Esophagus (tissue), 2 donors: ENCODE data around the gene PFKFB2. TPM values are rescaled to one million over a fixed set of nuclear protein-coding genes. Genes with fewer than 3 reads are reported as not detected.

Source experiments
- H3K27ac ChIP-seq, 2 donors: one replicate each; pipeline ENCODE4 v1.5.1; 2013; ENCODE audit warnings: low read depth in 2 of 2, mild to moderate bottlenecking in 2 of 2, inconsistent platforms in 1 of 2, low read length in 1 of 2, moderate library complexity in 1 of 2
- H3K27me3 ChIP-seq, 2 donors: one replicate each; pipeline ENCODE4 v1.6.1; 2013; ENCODE audit warnings: low read length in 2 of 2, control low read depth in 1 of 2, mild to moderate bottlenecking in 1 of 2; ENCODE audit not compliant: insufficient read depth in 2 of 2, control insufficient read depth in 1 of 2
- H3K36me3 ChIP-seq, 2 donors: one replicate each; pipeline ENCODE4 v1.6.1; 2013; ENCODE audit warnings: low read length in 1 of 2; ENCODE audit not compliant: control insufficient read depth in 2 of 2, insufficient read depth in 2 of 2
- H3K4me1 ChIP-seq, 2 donors: one replicate each; pipeline ENCODE4 v1.6.1; 2013; ENCODE audit warnings: low read length in 1 of 2; ENCODE audit not compliant: control insufficient read depth in 2 of 2, insufficient read depth in 2 of 2
- H3K4me3 ChIP-seq, 2 donors: one replicate each; pipeline ENCODE4 v1.5.1; 2013; ENCODE audit warnings: low read length in 2 of 2, mild to moderate bottlenecking in 2 of 2, low read depth in 1 of 2, moderate library complexity in 1 of 2
- H3K9me3 ChIP-seq, 2 donors: one replicate each; pipeline ENCODE4 v1.6.1; 2013; ENCODE audit warnings: mild to moderate bottlenecking in 2 of 2, low read depth in 1 of 2, low read length in 1 of 2, moderate library complexity in 1 of 2; ENCODE audit not compliant: control insufficient read depth in 2 of 2, insufficient read depth in 1 of 2
- WGBS, 2 donors: extraction: QIAGEN DNeasy Blood & Tissue Kit; methylation state at CpG; one replicate each; pipeline ENCODE4 v1.1.7; 2013; 5-methylcytosine and 5-hydroxymethylcytosine counted together
- polyA plus RNA-seq, 2 donors: library from polyadenylated mRNA; stranded (reverse); fragments of 200-250 nt; gene quantifications; one replicate each; pipeline ENCODE4 v1.2.3, GENCODE V29; 2013
- donor health status: healthy with polysubstance abuse.
- donor health status: Bipolar disorder and iron deficiency.

Gene PFKFB2
- polyA plus RNA-seq, 2 donors, result 4.7 to 8.3 TPM

DNA sequence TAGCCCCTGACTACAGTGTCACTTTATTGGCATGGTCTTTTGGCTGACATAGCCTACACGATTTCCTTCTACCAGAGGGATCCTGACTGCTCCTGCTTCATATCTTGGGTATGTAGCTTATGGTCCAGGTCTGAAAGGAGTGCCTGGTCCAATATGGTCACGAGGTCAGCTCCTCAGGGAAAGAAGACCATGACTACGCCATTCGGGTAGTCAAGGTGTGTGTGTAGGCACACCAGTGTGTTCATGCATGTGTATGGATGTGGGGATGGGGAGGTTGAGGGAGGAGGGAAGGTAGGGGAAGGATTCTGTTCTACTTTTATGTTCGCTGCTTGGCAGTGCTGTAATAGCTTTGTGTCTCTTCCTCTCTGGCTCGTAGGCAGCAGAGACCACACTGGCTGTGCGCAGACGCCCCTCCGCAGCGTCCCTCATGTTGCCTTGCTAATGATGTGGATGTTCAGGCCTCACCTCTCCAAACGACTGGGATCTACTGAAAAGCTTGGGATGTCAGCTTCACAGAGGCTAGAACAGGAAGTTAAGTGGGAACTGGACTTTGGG lies 25.6 kb downstream of the PFKFB2 start:
- Histone ChIP-seq H3K4me1 (no peaks in the 10 kb centered on the region), H3K4me3 (no peak overlapping the region), H3K36me3 (no peaks in the 10 kb centered on the region), H3K9me3 (no peaks in the 10 kb centered on the region), H3K27me3 (peaks cover 0 to 2% of the 10 kb centered on the region in 2 donors), H3K27ac (no peak overlapping the region)
- 77 to 87% methylated on average over 10 to 11 of the region's 11 CpGs for WGBS, 2 donors

DNA sequence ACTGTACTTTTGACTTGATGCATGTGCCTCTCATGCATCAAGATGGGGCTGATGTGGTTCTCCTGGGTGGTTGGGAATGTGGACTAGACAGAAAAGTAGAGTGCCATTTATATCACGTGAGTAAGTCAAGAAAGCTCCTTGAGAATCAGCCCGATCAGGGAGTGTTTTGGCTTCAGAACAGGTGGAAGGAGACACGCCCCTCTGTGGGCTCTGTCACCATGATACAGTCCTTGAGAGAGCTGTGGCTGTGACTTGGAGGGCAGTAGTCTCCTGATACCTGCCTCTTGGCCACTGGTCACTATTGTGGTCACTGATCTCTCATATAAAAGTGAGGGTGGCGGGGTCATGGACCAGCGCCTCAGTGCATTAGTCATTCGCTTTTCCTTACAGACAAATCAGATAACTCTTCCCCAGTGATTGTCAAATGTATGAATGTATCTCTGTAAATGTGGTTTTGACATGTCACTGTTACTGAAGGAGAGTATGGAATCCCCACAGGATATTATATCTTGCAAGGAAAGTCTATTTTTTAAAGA lies 26.7 kb downstream of the PFKFB2 start:
- 73 to 80% methylated on average over 6 of the region's 6 CpGs for WGBS, 2 donors
- H3K4me1 ChIP-seq, result no peaks in the 10 kb centered on the region
- no peak overlapping the region for H3K4me3 ChIP-seq
- no peaks in the 10 kb centered on the region for H3K36me3 ChIP-seq
- no peak overlapping the region for H3K27ac ChIP-seq
- H3K9me3 ChIP-seq, result no peaks in the 10 kb centered on the region
- peaks cover 0 to 2% of the 10 kb centered on the region in 2 donors for H3K27me3 ChIP-seq

DNA sequence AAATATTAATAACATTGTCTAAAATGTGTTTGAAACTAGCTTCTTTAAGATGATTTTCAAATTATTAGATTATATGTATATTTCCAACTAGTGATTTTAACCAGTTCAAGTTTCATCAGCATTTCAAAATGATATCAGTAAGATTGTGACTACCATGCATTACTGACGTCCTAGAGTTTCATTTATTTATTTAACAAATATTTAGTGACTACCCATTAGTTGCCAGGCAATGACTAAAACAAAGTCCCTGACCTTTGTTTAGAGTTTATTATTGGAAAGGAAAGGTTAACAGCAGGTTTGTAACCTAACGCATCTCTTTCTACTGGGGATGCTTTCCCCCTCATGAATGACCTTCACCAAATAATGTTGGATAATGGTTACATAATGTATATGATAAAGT lies 28.0 kb downstream of the PFKFB2 start:
- no peak overlapping the region for H3K4me3 ChIP-seq
- 47 to 59% methylated on average over 2 of the region's 2 CpGs for WGBS, 2 donors
- H3K9me3 ChIP-seq, result no peaks in the 10 kb centered on the region
- H3K4me1 ChIP-seq, result no peaks in the 10 kb centered on the region
- no peaks in the 10 kb centered on the region for H3K36me3 ChIP-seq
- peaks cover 0 to 2% of the 10 kb centered on the region in 2 donors for H3K27me3 ChIP-seq
- no peak overlapping the region for H3K27ac ChIP-seq

DNA sequence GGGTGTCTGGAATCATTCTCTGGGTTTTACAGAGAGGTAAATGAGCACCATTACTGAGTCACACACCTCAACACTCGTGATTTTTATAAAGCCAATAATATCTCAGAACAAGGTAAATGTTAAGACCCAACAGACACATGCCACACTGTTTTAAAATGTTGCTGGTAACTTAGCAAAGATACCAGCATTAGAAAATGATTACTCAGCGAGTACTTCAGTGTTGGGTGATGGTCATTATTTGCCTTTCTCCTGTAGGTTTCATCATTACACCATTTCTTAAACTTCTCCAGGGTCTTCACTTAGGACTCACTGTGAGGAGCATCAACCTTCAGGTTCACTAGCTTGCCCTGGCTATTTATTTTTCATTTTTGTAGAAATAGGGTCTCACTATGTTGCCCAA lies 28.7 kb downstream of the PFKFB2 start:
- WGBS, 2 donors, result 80 to 81% methylated on average over 2 of the region's 2 CpGs
- H3K27ac ChIP-seq, result no peak overlapping the region
- peaks cover 0 to 2% of the 10 kb centered on the region in 2 donors for H3K27me3 ChIP-seq
- no peak overlapping the region for H3K4me3 ChIP-seq
- no peaks in the 10 kb centered on the region for H3K9me3 ChIP-seq
- no peaks in the 10 kb centered on the region for H3K36me3 ChIP-seq
- no peaks in the 10 kb centered on the region for H3K4me1 ChIP-seq

DNA sequence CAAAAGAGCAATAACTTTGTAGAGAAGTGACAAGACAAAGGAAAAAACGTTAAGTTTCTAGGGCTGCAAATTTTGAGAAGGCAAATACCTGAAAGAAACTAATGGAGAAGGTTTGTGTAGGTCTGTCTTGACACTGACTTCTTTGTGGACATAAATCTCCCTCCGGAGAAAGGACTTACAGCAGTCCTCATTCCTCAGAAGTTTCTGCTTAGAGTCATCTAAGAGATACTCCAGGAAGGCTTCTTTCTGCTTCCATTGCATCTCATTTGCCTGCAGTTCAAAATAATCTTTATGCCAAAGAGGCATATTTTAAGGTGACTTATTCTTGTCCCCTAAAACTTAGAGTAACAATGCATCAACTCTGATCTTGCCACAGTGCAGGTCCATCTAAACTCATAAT lies 31.2 kb downstream of the PFKFB2 start:
- 62 to 63% methylated on average over 2 of the region's 2 CpGs for WGBS, 2 donors

DNA sequence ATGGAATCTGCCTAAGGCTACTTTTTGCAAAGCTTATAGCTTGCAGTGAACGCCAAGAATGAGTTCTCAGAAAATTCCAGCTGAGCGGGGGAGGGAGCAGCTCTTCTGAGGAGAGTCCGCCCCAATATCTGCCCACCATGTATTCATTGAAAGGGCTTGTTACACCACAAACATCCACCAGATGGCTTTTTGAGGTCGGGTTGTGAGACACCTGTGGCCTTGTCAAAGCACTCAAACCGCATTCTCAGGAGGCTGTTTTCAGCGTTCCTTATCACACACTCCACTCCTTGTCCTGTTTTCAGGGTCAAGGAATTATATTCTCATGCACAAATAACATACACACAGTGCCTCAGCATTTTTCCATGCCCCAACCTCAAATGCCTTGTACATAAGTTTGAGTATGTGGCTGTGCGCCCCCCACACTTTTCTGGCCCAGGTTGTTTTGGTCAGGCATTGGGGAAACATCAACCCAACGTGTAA lies 31.7 kb downstream of the PFKFB2 start:
- Histone ChIP-seq H3K36me3 (no peaks in the 10 kb centered on the region), H3K4me3 (no peak overlapping the region), H3K9me3 (no peaks in the 10 kb centered on the region), H3K27ac (no peak overlapping the region), H3K27me3 (no peaks in the 10 kb centered on the region), H3K4me1 (no peaks in the 10 kb centered on the region)
- WGBS, 2 donors, result 22 to 25% methylated on average over 8 of the region's 8 CpGs

More for the DNA sequence above, 31.2 kb downstream of the PFKFB2 start:
- no peak overlapping the region for H3K27ac ChIP-seq
- no peaks in the 10 kb centered on the region for H3K36me3 ChIP-seq
- H3K27me3 ChIP-seq, result peaks cover 0 to under 1% of the 10 kb centered on the region in 2 donors
- no peaks in the 10 kb centered on the region for H3K9me3 ChIP-seq
- H3K4me3 ChIP-seq, result no peak overlapping the region
- no peaks in the 10 kb centered on the region for H3K4me1 ChIP-seq

DNA sequence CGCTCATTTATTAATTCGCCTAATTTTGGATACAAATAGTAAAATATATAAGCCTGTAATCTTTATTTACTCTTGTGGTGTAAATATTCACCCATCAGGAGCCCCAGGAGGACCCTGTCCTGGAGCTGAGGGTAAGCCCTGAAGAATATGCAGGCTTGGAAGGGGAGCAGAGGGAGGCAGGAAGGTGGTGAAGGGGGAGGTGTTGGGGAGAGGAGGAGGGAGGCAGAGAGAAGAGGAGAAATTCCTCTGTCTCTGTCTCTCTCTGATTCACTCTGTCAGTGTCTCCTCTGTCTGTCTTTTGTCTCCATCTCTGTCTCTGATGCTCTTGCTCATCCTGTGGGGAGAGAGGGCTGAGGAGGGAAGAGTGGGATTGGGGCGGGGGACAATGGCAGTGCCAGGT lies 32.8 kb downstream of the PFKFB2 start:
- no peaks in the 10 kb centered on the region for H3K9me3 ChIP-seq
- 71 to 85% methylated on average over 2 to 3 of the region's 3 CpGs for WGBS, 2 donors
- no peak overlapping the region for H3K4me3 ChIP-seq
- no peaks in the 10 kb centered on the region for H3K4me1 ChIP-seq
- no peaks in the 10 kb centered on the region for H3K27me3 ChIP-seq
- no peak overlapping the region for H3K27ac ChIP-seq
- H3K36me3 ChIP-seq, result no peaks in the 10 kb centered on the region

DNA sequence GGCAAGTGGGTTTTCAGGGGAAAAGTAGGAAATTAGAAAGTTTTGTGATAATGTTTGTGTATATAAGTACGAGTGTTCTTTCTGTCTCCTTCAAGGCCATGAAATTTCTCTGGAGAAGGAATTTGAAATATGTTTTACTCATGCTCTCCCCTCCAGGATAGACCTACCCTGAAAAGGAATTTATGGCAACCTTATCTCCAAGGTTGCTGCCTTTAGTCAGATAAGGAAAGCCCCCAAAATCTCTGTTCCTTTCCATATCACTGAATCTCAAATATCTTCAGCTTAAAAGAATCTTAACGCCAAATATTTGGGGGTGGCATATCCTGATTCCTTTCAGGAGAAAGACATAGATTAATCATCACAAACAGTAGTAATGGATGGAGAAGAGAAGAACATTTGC lies 35.1 kb downstream of the PFKFB2 start:
- no peaks in the 10 kb centered on the region for H3K4me1 ChIP-seq
- WGBS, 2 donors, result 87 to 93% methylated on average over 2 of the region's 2 CpGs

DNA sequence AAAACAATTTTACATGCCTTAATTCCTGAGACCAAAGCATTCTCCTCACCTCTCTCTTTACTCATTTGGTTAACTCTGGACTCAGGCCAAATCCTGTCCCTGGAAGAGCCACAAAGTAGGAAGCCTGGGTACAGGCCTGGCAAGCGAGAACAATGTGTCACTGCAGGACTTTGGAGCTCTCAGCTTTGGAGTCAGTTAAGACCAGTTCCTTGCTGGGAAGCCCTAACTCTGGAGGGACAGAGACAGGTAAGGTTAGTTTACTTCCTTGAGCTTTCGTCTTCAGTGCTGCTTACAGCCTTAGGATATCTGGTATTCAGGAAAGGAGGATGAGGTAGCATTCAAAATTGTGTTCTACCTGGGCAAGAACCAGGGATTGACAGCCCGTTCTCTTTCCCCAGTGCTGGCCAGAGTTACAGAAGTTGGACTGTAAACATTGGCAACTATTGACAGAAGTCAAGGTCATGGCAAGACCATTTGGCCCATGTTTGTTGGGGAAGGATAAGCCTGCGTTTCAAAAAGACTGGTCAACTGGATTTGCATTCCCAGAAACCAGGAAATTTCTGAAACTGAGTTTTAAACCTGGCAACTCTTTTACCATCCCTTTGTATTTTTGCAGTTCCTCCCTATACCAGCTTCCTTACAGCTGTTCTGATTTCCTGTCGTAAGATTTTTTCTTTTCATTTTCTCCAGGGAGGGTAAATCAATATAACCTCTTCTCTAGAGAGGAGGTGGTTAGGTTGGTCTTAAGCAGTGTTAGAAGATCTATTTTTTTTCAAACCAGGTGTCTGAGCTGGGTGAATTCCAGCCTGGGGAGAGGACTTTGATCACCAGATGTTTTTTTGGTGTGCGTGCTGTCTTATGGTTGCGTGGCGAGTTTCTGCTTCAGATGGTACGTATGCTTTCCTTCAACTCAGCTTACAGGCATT lies 35.9 kb downstream of the PFKFB2 start, which contains the start of gene C4BPB:
C4BPB (plus strand) TSS at position 160 of the 926 bp plus-strand sequence; CDS start at position 832, 672 bp downstream.
- H3K9me3 ChIP-seq, result no peaks in the 10 kb centered on the region
- no peaks in the 10 kb centered on the region for H3K4me1 ChIP-seq
- H3K27me3 ChIP-seq, result no peaks in the 10 kb centered on the region
- H3K4me3 ChIP-seq, result no peak within 1 kb of the TSS
- no peak within 1 kb of the TSS for H3K27ac ChIP-seq
- WGBS, 2 donors, result 63 to 84% methylated on average over 9 of the region's 9 CpGs
- no peaks in the 10 kb centered on the region for H3K36me3 ChIP-seq

More for the DNA sequence above, 35.1 kb downstream of the PFKFB2 start:
- no peak overlapping the region for H3K27ac ChIP-seq
- H3K9me3 ChIP-seq, result no peaks in the 10 kb centered on the region
- H3K27me3 ChIP-seq, result no peaks in the 10 kb centered on the region
- no peaks in the 10 kb centered on the region for H3K36me3 ChIP-seq
- H3K4me3 ChIP-seq, result no peak overlapping the region
